GM23248 (cell line): ENCODE data around the gene CDKN2AIP.

Experiments used
- EZH2 ChIP-seq: fragments of 200-600 bp; sonication (generic); IDR thresholded peaks from 2 replicates; pipeline ENCODE4 v1.6.1; 2018; ENCODE audit warnings: antibody characterized with exemption, mild to moderate bottlenecking; ENCODE audit not compliant: insufficient read depth, poor library complexity, severe bottlenecking
- EZH2phosphoT487 ChIP-seq: fragments of 200-600 bp; sonication (generic); IDR thresholded peaks from 2 replicates; pipeline ENCODE4 v1.6.1; 2018; ENCODE audit warnings: antibody characterized with exemption, moderate library complexity, mild to moderate bottlenecking, low read depth; ENCODE audit not compliant: insufficient read depth

- TF ChIP-seq EZH2phosphoT487 (no peak), EZH2 (no peak)
These were observed 48.2 kb upstream of the CDKN2AIP start for GRCh38 chr4:183396227-183396637.
